H1 (cell line): ENCODE measurements around the gene PLEKHG4. TPM values are rescaled to one million over a fixed set of nuclear protein-coding genes. Genes with fewer than 3 reads are reported as not detected.

ENCODE experiments used
- CTCF ChIA-PET: fragments of 300-600 bp; sonication (Branson Sonifier 250); formaldehyde crosslinking; loops from one replicate; lab custom pipeline; 2021; ENCODE audit not compliant: partially characterized antibody; lab: Charles Lee
- POLR2A ChIA-PET: fragments of 300-600 bp; sonication (Branson Sonifier 250); formaldehyde crosslinking; loops from one replicate; lab custom pipeline; 2021; ENCODE audit warnings: inconsistent platforms; ENCODE audit not compliant: partially characterized antibody; lab: Charles Lee
- DNase-seq, 2 experiments: peaks; one replicate each; pipeline versions ENCODE4 v3.0.0 to v3.0.0-alpha.2; 2010 to 2022; ENCODE audit warnings: low spot score in 2 of 2, low read depth in 1 of 2, mixed read lengths in 1 of 2
- FAIRE-seq: peaks from 2 replicates; lab custom pipeline; 2011; peaks lifted over from hg19 to GRCh38; lab: Jason Lieb, UNC
- H2AFZ ChIP-seq: 2 replicates; pipeline ENCODE4 v1.8.1; 2012; ENCODE audit warnings: low read length, inconsistent platforms
- H2AK5ac ChIP-seq: 2 replicates; pipeline ENCODE4 v1.6.1; 2013; ENCODE audit warnings: low read depth, low read length
- H2BK120ac ChIP-seq: replicated peaks from 2 replicates; pipeline ENCODE3; 2013; ENCODE audit warnings: low read depth, low read length, inconsistent platforms
- H2BK12ac ChIP-seq: 2 replicates; pipeline ENCODE4 v1.6.1; 2013; ENCODE audit warnings: low read depth, low read length
- H2BK15ac ChIP-seq: 2 replicates; pipeline ENCODE4 v1.6.1; 2013; ENCODE audit warnings: low read length
- H2BK20ac ChIP-seq: 2 replicates; pipeline ENCODE4 v1.6.1; 2013; ENCODE audit warnings: low read length
- H2BK5ac ChIP-seq: 2 replicates; pipeline ENCODE4 v1.6.1; 2013; ENCODE audit warnings: low read depth, low read length
- H3K14ac ChIP-seq: 2 replicates; pipeline ENCODE4 v1.6.1; 2013; ENCODE audit warnings: inconsistent platforms; ENCODE audit not compliant: insufficient read length
- H3K18ac ChIP-seq: 2 replicates; pipeline ENCODE4 v1.6.1; 2013; ENCODE audit warnings: low read length; ENCODE audit errors: extremely low read depth
- H3K23ac ChIP-seq: 2 replicates; pipeline ENCODE4 v1.6.1; 2013; ENCODE audit warnings: inconsistent platforms; ENCODE audit not compliant: insufficient read length
- H3K23me2 ChIP-seq: 2 replicates; pipeline ENCODE4 v1.6.1; 2013; ENCODE audit warnings: low read depth, low read length
- H3K27ac ChIP-seq: 2 replicates; pipeline ENCODE4 v1.6.1; 2011; ENCODE audit warnings: low read depth, low read length, inconsistent platforms
- H3K27me3 ChIP-seq, 4 experiments: replicated peaks in 1 of 4; 1 replicate in 1 of 4; 2 replicates in 3 of 4; pipeline versions ENCODE4 v1.6.1 to v1.8.1; 2011 to 2013; ENCODE audit warnings: low read length in 3 of 4, mild to moderate bottlenecking in 3 of 4, inconsistent platforms in 2 of 4, mixed read lengths in 2 of 4, moderate library complexity in 1 of 4; ENCODE audit not compliant: control insufficient read depth in 3 of 4, insufficient read depth in 3 of 4; ENCODE audit errors: extremely low read depth in 1 of 4
- H3K36me3 ChIP-seq, 4 experiments: 2 replicates each; pipeline versions ENCODE4 v1.6.1 to v1.8.1; 2011 to 2013; ENCODE audit warnings: mild to moderate bottlenecking in 4 of 4, low read length in 3 of 4, moderate library complexity in 2 of 4, control low read depth in 1 of 4, inconsistent platforms in 1 of 4; ENCODE audit not compliant: insufficient read depth in 4 of 4, control insufficient read depth in 2 of 4
- H3K4ac ChIP-seq: replicated peaks from 2 replicates; pipeline ENCODE3; 2013; ENCODE audit warnings: low read length, low read depth, mixed read lengths, inconsistent platforms; ENCODE audit not compliant: insufficient read length
- H3K4me1 ChIP-seq, 4 experiments: replicated peaks in 1 of 4; 1 replicate in 1 of 4; 2 replicates in 3 of 4; pipeline versions ENCODE4 v1.6.1 to v1.8.1; 2011 to 2013; ENCODE audit warnings: low read length in 3 of 4, inconsistent platforms in 2 of 4, mixed read lengths in 1 of 4; ENCODE audit not compliant: insufficient read depth in 4 of 4, control insufficient read depth in 3 of 4
- H3K4me2 ChIP-seq, 2 experiments: 2 replicates each; pipeline versions ENCODE4 v1.6.1 to v1.8.1; 2011 to 2013; ENCODE audit warnings: low read depth in 2 of 2, low read length in 2 of 2, control low read depth in 1 of 2, inconsistent platforms in 1 of 2, mild to moderate bottlenecking in 1 of 2; ENCODE audit not compliant: insufficient read depth in 1 of 2
- H3K4me3 ChIP-seq, 4 experiments: fragments of 200-600, 300-600 bp in 1 of 4; sonication (generic), shearing (Covaris generic), sonication (Bioruptor Twin) in 1 of 4; 2 replicates each; pipeline versions ENCODE4 v1.5.1 to v1.8.1; 2011 to 2016; ENCODE audit warnings: low read length in 4 of 4, low read depth in 3 of 4, control low read depth in 2 of 4, inconsistent platforms in 2 of 4, mild to moderate bottlenecking in 2 of 4, mixed read lengths in 1 of 4, moderate library complexity in 1 of 4; ENCODE audit not compliant: insufficient read depth in 2 of 4; ENCODE audit errors: extremely low read depth in 1 of 4
- H3K56ac ChIP-seq: replicated peaks from 2 replicates; pipeline ENCODE3; 2013; ENCODE audit warnings: low read depth, mild to moderate bottlenecking, mixed read lengths, low read length, inconsistent platforms; ENCODE audit not compliant: insufficient read length
- H3K79me1 ChIP-seq: 2 replicates; pipeline ENCODE4 v1.6.1; 2013; ENCODE audit warnings: low read depth, low read length, control low read depth
- H3K79me2 ChIP-seq, 2 experiments: 2 replicates each; pipeline versions ENCODE4 v1.6.1 to v1.8.1; 2012 to 2013; ENCODE audit warnings: low read length in 2 of 2, mild to moderate bottlenecking in 2 of 2, inconsistent platforms in 1 of 2; ENCODE audit not compliant: insufficient read depth in 2 of 2, control insufficient read depth in 1 of 2
- H3K9ac ChIP-seq, 4 experiments: replicated peaks in 1 of 4; 1 replicate in 1 of 4; 2 replicates in 3 of 4; pipeline versions ENCODE4 v1.6.1 to v1.8.1; 2011 to 2013; ENCODE audit warnings: low read depth in 3 of 4, low read length in 3 of 4, control low read depth in 2 of 4, mild to moderate bottlenecking in 2 of 4, moderate library complexity in 2 of 4, inconsistent platforms in 1 of 4; ENCODE audit errors: extremely low read depth in 1 of 4
- H3K9me3 ChIP-seq, 2 experiments: 2 replicates each; pipeline versions ENCODE4 v1.6.1 to v1.8.1; 2012 to 2013; ENCODE audit warnings: mild to moderate bottlenecking in 2 of 2, moderate library complexity in 2 of 2, control low read depth in 1 of 2, inconsistent platforms in 1 of 2, low read depth in 1 of 2, low read length in 1 of 2, mixed read lengths in 1 of 2; ENCODE audit not compliant: insufficient read depth in 2 of 2
- H4K20me1 ChIP-seq, 2 experiments: replicated peaks in 1 of 2; 2 replicates each; pipeline versions ENCODE3 to v1.8.1; 2011 to 2013; ENCODE audit warnings: inconsistent platforms in 2 of 2, low read length in 2 of 2, mild to moderate bottlenecking in 1 of 2; ENCODE audit not compliant: insufficient read depth in 2 of 2, control insufficient read depth in 1 of 2
- H4K5ac ChIP-seq: 2 replicates; pipeline ENCODE4 v1.6.1; 2013; ENCODE audit warnings: low read length, low read depth, mixed read lengths, inconsistent platforms; ENCODE audit not compliant: insufficient read length
- H4K8ac ChIP-seq: 2 replicates; pipeline ENCODE4 v1.8.0; 2013; ENCODE audit warnings: mild to moderate bottlenecking, moderate library complexity, low read length, inconsistent platforms; ENCODE audit not compliant: insufficient read depth; ENCODE audit errors: extremely low read depth
- H4K91ac ChIP-seq: replicated peaks from 2 replicates; pipeline ENCODE3; 2013; ENCODE audit warnings: low read length, mixed read lengths, inconsistent platforms; ENCODE audit not compliant: insufficient read length
- CHD2 ChIP-seq: IDR thresholded peaks from 2 replicates; pipeline ENCODE4 v1.6.1; 2012; ENCODE audit warnings: low read length, improper control_type of control experiment
- GABPA ChIP-seq: IDR thresholded peaks from 2 replicates; pipeline ENCODE4 v1.6.1; 2011; ENCODE audit warnings: mild to moderate bottlenecking, low read length, moderate library complexity, borderline replicate concordance; ENCODE audit not compliant: insufficient read depth
- RNF2 ChIP-seq: fragments of 200-900, 300-1000 bp; sonication (generic); IDR thresholded peaks from 2 replicates; pipeline ENCODE4 v1.7.1; 2016; ENCODE audit warnings: borderline replicate concordance, low read depth, mild to moderate bottlenecking, antibody characterized with exemption, low read length; ENCODE audit not compliant: poor library complexity, severe bottlenecking; ENCODE audit errors: missing control alignments
- WGBS, 2 experiments: shearing (Covaris generic) in 1 of 2; methylation state at CpG; one replicate each; pipeline versions ENCODE4 v1.1.6 to v1.1.7; 2013 to 2015; ENCODE audit warnings: low lambda C conversion rate in 2 of 2, mixed read lengths in 2 of 2, inconsistent platforms in 1 of 2, low coverage in 1 of 2, missing lambda C conversion rate in 1 of 2; ENCODE audit not compliant: insufficient replicate concordance in 2 of 2, insufficient coverage in 1 of 2, insufficient read length in 1 of 2; ENCODE audit errors: extremely low coverage in 1 of 2, missing lambda C conversion rate in 1 of 2; 5-methylcytosine and 5-hydroxymethylcytosine counted together
- polyA plus RNA-seq, 7 experiments: library from polyadenylated mRNA; depleted of rRNA in 3 of 7; stranded (reverse) in 5 of 7; unstranded in 2 of 7; fragments of >200 nt in 5 of 7; fragments of 200-250 nt in 2 of 7; gene quantifications; 1 replicate in 5 of 7; 2 replicates in 1 of 7; 4 replicates in 1 of 7; pipeline versions ENCODE4 v1.2.1 to v1.2.3, GENCODE V29; 2011 to 2013; ENCODE audit warnings: missing spikeins in 2 of 7, mixed read lengths in 2 of 7
- total RNA-seq: library from RNA; stranded (reverse); fragmentation: NEBNext Ultra II Directional; extraction: Animal tissue kit (Norgen Biotek cat#: 25700); gene quantifications from 2 replicates; pipeline ENCODE4 v1.2.1, GENCODE V29; 2021

The PLEKHG4 gene
- total and polyA plus RNA-seq, 2 of the 8 experiments (the other 6 are each of a cell fraction or from before 2014, with no cell fraction given) = 7.7 to 11.1 TPM

- no peak overlapping the region for H4K5ac ChIP-seq
- no peak overlapping the region for H3K27ac ChIP-seq
- H3K23me2 ChIP-seq = no peaks in the 10 kb centered on the region
- no peak overlapping the region for H3K56ac ChIP-seq
- no peak overlapping the region for H3K9ac ChIP-seq
- H4K20me1 ChIP-seq = no peaks in the 10 kb centered on the region
- no peak for DNase-seq
- H2AK5ac ChIP-seq = no peak overlapping the region
- no peak overlapping the region for H2BK12ac ChIP-seq
- TF ChIP-seq GABPA (no peak), CHD2 (no peak), RNF2 (no peak)
- H3K4ac ChIP-seq = no peak overlapping the region
- no peaks in the 10 kb centered on the region for H3K79me2 ChIP-seq
- H3K27me3 ChIP-seq = peaks cover 0 to 4% (median 0%) of the 10 kb centered on the region in 4 experiments; a peak in 3 of 7 replicates
- ChIA-PET CTCF (interaction anchor here (1.2 to 2.5 kb wide), 3 partner anchors 11 to 129 kb away, joined by 3 to 7 read pairs (median 6); partner anchors contain the start of genes KCTD19 and LRRC36), POLR2A (interaction anchor here (1.3 kb wide), 1 partner anchor 52 kb away, joined by 3 read pairs; no protein-coding TSS in a partner anchor)
- H3K23ac ChIP-seq = no peak overlapping the region
- no peak overlapping the region for H2BK15ac ChIP-seq
- H2AFZ ChIP-seq = no peak overlapping the region
- H3K79me1 ChIP-seq = no peaks in the 10 kb centered on the region
- H2BK20ac ChIP-seq = no peak overlapping the region
- no peak overlapping the region for H3K18ac ChIP-seq
- H3K36me3 ChIP-seq = no peaks in the 10 kb centered on the region
- H3K4me3 ChIP-seq = no peak overlapping the region
- H3K4me2 ChIP-seq = no peak overlapping the region
- no peaks in the 10 kb centered on the region for H3K9me3 ChIP-seq
- no peak overlapping the region for H4K91ac ChIP-seq
- H2BK5ac ChIP-seq = no peak overlapping the region
- H4K8ac ChIP-seq = no peak overlapping the region
- no peaks in the 10 kb centered on the region; a peak in 1 of 7 replicates for H3K4me1 ChIP-seq
- no peak overlapping the region for H2BK120ac ChIP-seq
- FAIRE-seq = no peak
- 90% methylated on average over 7 of the region's 7 CpGs; no CpG with 5 or more reads in 1 of the 2 experiments for WGBS, 2 experiments
- H3K14ac ChIP-seq = no peak overlapping the region
These were observed 12.1 kb downstream of the PLEKHG4 start for GRCh38 chr16:67291461-67291860.
